ENCODE results near the gene AFF1. TPM values are rescaled to one million over a fixed set of nuclear protein-coding genes. Genes with fewer than 3 reads are reported as not detected.

AFF1 gene
- total RNA-seq, 1 donor from 2014 or later = 58.2 TPM

- no peaks in the 10 kb centered on the region for H3K27me3 ChIP-seq (ENCODE audit: insufficient read depth, low read length)
- FAIRE-seq (no peak), DNase-seq (ENCODE audit: low read depth) (no peak)
- no peaks in the 10 kb centered on the region for H3K79me2 ChIP-seq (ENCODE audit: insufficient read depth, low read length)
- Mint-ChIP-seq H3K4me3 (ENCODE audit: unreplicated experiment) (peak overlapping the region; percentile 40), H3K9me3 (ENCODE audit: unreplicated experiment) (no peaks in the 10 kb centered on the region), H3K36me3 (ENCODE audit: low read depth, unreplicated experiment) (peaks cover 9% of the 10 kb centered on the region), H3K4me1 (ENCODE audit: low read depth, unreplicated experiment) (peaks cover 47% of the 10 kb centered on the region), H3K27me3 (ENCODE audit: low read depth, unreplicated experiment) (no peaks in the 10 kb centered on the region), H3K27ac (ENCODE audit: unreplicated experiment) (peak overlapping the region; percentile 47)
- H3K4me2 ChIP-seq (ENCODE audit: low read length) = no peak overlapping the region
- H3K36me3 ChIP-seq (ENCODE audit: insufficient read depth, low read length) = no peaks in the 10 kb centered on the region
- no peak overlapping the region for H2AFZ ChIP-seq (ENCODE audit: low read depth, low read length)
- TF ChIP-seq EZH2 (IDR thresholded peaks at IDR 0.05; ENCODE audit: insufficient read depth, low read length) (no peak), CTCF (IDR thresholded peaks at IDR 0.05; ENCODE audit: insufficient read depth, low read depth, low read length) (no peak)
- no peaks in the 10 kb centered on the region for H4K20me1 ChIP-seq (ENCODE audit: insufficient read depth, low read length)
- no peak overlapping the region for H3K4me3 ChIP-seq (ENCODE audit: insufficient read depth, low read depth, low read length)
- peaks cover 3% of the 10 kb centered on the region for H3K4me1 ChIP-seq (ENCODE audit: insufficient read depth, low read length)
- no peak overlapping the region for H3K9ac ChIP-seq (ENCODE audit: low read length)
- no peaks in the 10 kb centered on the region for H3K9me3 ChIP-seq (ENCODE audit: insufficient read depth, low read depth, low read length)
- H3K27ac ChIP-seq (ENCODE audit: low read depth, low read length) = no peak overlapping the region
These were observed 25.0 kb downstream of the AFF1 start for GRCh38 chr4:86959588-86960500.

GRCh38 chr4:86960557-86960961, 25.7 kb downstream of the AFF1 start:
- Histone ChIP-seq H3K27me3 (ENCODE audit: insufficient read depth, low read length) (no peaks in the 10 kb centered on the region), H3K4me1 (ENCODE audit: insufficient read depth, low read length) (peaks cover 3% of the 10 kb centered on the region), H3K36me3 (ENCODE audit: insufficient read depth, low read length) (no peaks in the 10 kb centered on the region), H3K79me2 (ENCODE audit: insufficient read depth, low read length) (no peaks in the 10 kb centered on the region), H4K20me1 (ENCODE audit: insufficient read depth, low read length) (no peaks in the 10 kb centered on the region), H3K4me2 (ENCODE audit: low read length) (no peak overlapping the region), H3K9ac (ENCODE audit: low read length) (no peak overlapping the region), H3K9me3 (ENCODE audit: insufficient read depth, low read depth, low read length) (no peaks in the 10 kb centered on the region), H2AFZ (ENCODE audit: low read depth, low read length) (no peak overlapping the region), H3K4me3 (ENCODE audit: insufficient read depth, low read depth, low read length) (no peak overlapping the region), H3K27ac (ENCODE audit: low read depth, low read length) (no peak overlapping the region)
- peaks cover 47% of the 10 kb centered on the region for H3K4me1 Mint-ChIP-seq (ENCODE audit: low read depth, unreplicated experiment)
- DNase-seq (ENCODE audit: low read depth) (no peak), FAIRE-seq (no peak)
- TF ChIP-seq EZH2 (IDR thresholded peaks at IDR 0.05; ENCODE audit: insufficient read depth, low read length) (no peak), CTCF (IDR thresholded peaks at IDR 0.05; ENCODE audit: insufficient read depth, low read depth, low read length) (no peak)
- H3K27ac Mint-ChIP-seq (ENCODE audit: unreplicated experiment) = no peak overlapping the region
- no peak overlapping the region for H3K4me3 Mint-ChIP-seq (ENCODE audit: unreplicated experiment)
- H3K36me3 Mint-ChIP-seq (ENCODE audit: low read depth, unreplicated experiment) = peaks cover 9% of the 10 kb centered on the region
- no peaks in the 10 kb centered on the region for H3K9me3 Mint-ChIP-seq (ENCODE audit: unreplicated experiment)
- H3K27me3 Mint-ChIP-seq (ENCODE audit: low read depth, unreplicated experiment) = no peaks in the 10 kb centered on the region

DNA sequence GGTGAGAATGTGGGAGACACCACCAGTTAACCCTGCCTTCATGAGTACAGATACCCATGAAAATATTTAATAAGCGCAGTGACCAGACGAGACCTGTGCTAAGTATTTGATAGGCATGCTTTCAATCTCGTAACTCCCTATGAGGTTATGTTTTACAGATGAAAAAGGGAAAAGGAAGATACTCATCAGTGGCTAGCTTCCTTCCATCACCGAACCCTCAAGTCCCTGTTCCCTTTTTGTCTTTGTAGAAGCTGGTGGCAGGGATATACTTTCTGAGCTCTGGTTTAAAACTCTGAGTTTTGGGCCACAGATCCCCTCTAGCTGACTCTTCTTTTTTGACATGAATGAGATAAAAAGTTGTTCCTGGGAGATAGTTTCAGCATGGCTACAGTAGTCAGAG, 26.3 kb downstream of the AFF1 start:
- Mint-ChIP-seq H3K9me3 (ENCODE audit: unreplicated experiment) (no peaks in the 10 kb centered on the region), H3K4me1 (ENCODE audit: low read depth, unreplicated experiment) (peaks cover 47% of the 10 kb centered on the region), H3K27me3 (ENCODE audit: low read depth, unreplicated experiment) (no peaks in the 10 kb centered on the region), H3K36me3 (ENCODE audit: low read depth, unreplicated experiment) (peaks cover 9% of the 10 kb centered on the region), H3K4me3 (ENCODE audit: unreplicated experiment) (no peak overlapping the region), H3K27ac (ENCODE audit: unreplicated experiment) (no peak overlapping the region)
- H3K4me2 ChIP-seq (ENCODE audit: low read length) = peak overlapping the region; percentile 21
- FAIRE-seq (no peak), DNase-seq (ENCODE audit: low read depth) (no peak)
- no peaks in the 10 kb centered on the region for H4K20me1 ChIP-seq (ENCODE audit: insufficient read depth, low read length)
- no peak overlapping the region for H3K4me3 ChIP-seq (ENCODE audit: insufficient read depth, low read depth, low read length)
- H3K9me3 ChIP-seq (ENCODE audit: insufficient read depth, low read depth, low read length) = no peaks in the 10 kb centered on the region
- peaks cover 3% of the 10 kb centered on the region for H3K4me1 ChIP-seq (ENCODE audit: insufficient read depth, low read length)
- no peak overlapping the region for H2AFZ ChIP-seq (ENCODE audit: low read depth, low read length)
- no peaks in the 10 kb centered on the region for H3K36me3 ChIP-seq (ENCODE audit: insufficient read depth, low read length)
- H3K9ac ChIP-seq (ENCODE audit: low read length) = no peak overlapping the region
- H3K27ac ChIP-seq (ENCODE audit: low read depth, low read length) = no peak overlapping the region
- no peaks in the 10 kb centered on the region for H3K79me2 ChIP-seq (ENCODE audit: insufficient read depth, low read length)
- TF ChIP-seq CTCF (IDR thresholded peaks at IDR 0.05; ENCODE audit: insufficient read depth, low read depth, low read length) = no peak
- TF ChIP-seq EZH2 (IDR thresholded peaks at IDR 0.05; ENCODE audit: insufficient read depth, low read length) = no peak
- no peaks in the 10 kb centered on the region for H3K27me3 ChIP-seq (ENCODE audit: insufficient read depth, low read length)
